ENCODE results near the gene GOLPH3. TPM values are rescaled to one million over a fixed set of nuclear protein-coding genes. Genes with fewer than 3 reads are reported as not detected.

Gene GOLPH3
- total RNA-seq, 1 experiment from 2014 or later, result 98.7 TPM

- no peak overlapping the region for H2AK5ac ChIP-seq (ENCODE audit: insufficient read length, low read length)
- Mint-ChIP-seq H3K9me3 (no peaks in the 10 kb centered on the region), H3K4me3 (no peak overlapping the region), H3K4me1 (peaks cover 9 to 10% of the 10 kb centered on the region in 2 experiments), H3K27ac (peak overlapping the region in 1 of 3 experiments; percentile 73; a peak in 1 of 7 replicates), H3K27me3 (ENCODE audit: low read depth) (no peaks in the 10 kb centered on the region), H3K36me3 (ENCODE audit: insufficient read depth in 1 of 3, low read depth in 3 of 3) (peaks cover 16 to 44% (median 38%) of the 10 kb centered on the region in 3 experiments; a peak in 6 of 7 replicates)
- no peaks in the 10 kb centered on the region for H4K20me1 ChIP-seq (ENCODE audit: control insufficient read depth, insufficient read depth, insufficient read length)
- H2BK120ac ChIP-seq (ENCODE audit: low read depth, low read length, poor library complexity, severe bottlenecking), result no peak overlapping the region
- H3K23me2 ChIP-seq (ENCODE audit: insufficient read length, low read depth, low read length, poor library complexity, severe bottlenecking), result no peaks in the 10 kb centered on the region
- H2BK12ac ChIP-seq (ENCODE audit: insufficient read length, low read depth, low read length), result no peak overlapping the region
- no peak overlapping the region for H2BK15ac ChIP-seq (ENCODE audit: low read depth, low read length)
- no peak overlapping the region for H4K5ac ChIP-seq (ENCODE audit: insufficient read length, low read depth, low read length)
- H4K8ac ChIP-seq (replicated peaks; ENCODE audit: insufficient read length, low read depth, low read length), result no peak overlapping the region
- H3K4ac ChIP-seq (ENCODE audit: low read depth, low read length), result no peak overlapping the region
- no peak overlapping the region for H3T11ph ChIP-seq (ENCODE audit: low read length)
- no peak overlapping the region for H2BK20ac ChIP-seq (ENCODE audit: low read depth, low read length, poor library complexity, severe bottlenecking)
- no peaks in the 10 kb centered on the region for H3K9me3 ChIP-seq (ENCODE audit: control insufficient read depth, low read depth, low read length)
- no peaks in the 10 kb centered on the region; the same call in 1 of the 2 replicates for H3K27me3 ChIP-seq (ENCODE audit: insufficient read depth, low read length)
- no peak for TF ChIP-seq CTCF (conservative IDR thresholded peaks at IDR 0.05)
- H3K79me1 ChIP-seq (ENCODE audit: insufficient read depth, low read depth, low read length, poor library complexity, severe bottlenecking), result peaks cover 8% of the 10 kb centered on the region
- H3K9ac ChIP-seq (ENCODE audit: extremely low read depth, insufficient read length, low read length), result no peak overlapping the region
- no peak overlapping the region for H4K91ac ChIP-seq (ENCODE audit: insufficient read length, low read depth, low read length)
- no peak for DNase-seq
- no peak overlapping the region for H3K18ac ChIP-seq (ENCODE audit: insufficient read length, low read depth, low read length)
- H2BK5ac ChIP-seq (ENCODE audit: insufficient read length, low read length), result no peak overlapping the region
- H3K4me1 ChIP-seq (ENCODE audit: insufficient read depth, low read length), result no peaks in the 10 kb centered on the region
- WGBS (ENCODE audit: extremely low coverage, insufficient read length, low lambda C conversion rate), result no CpG with 5 or more reads among the region's 3 CpGs
- H3K79me2 ChIP-seq (ENCODE audit: insufficient read depth, low read length), result peaks cover 3% of the 10 kb centered on the region; the same call in 1 of the 2 replicates
- no peak overlapping the region for H3K56ac ChIP-seq (ENCODE audit: insufficient read length, low read depth, low read length)
- H2AFZ ChIP-seq (ENCODE audit: low read length), result no peak overlapping the region
- H3K27ac ChIP-seq (ENCODE audit: insufficient read length, low read depth, low read length), result no peak overlapping the region
- H3K4me2 ChIP-seq (ENCODE audit: insufficient read depth, insufficient read length, low read length), result no peak overlapping the region
- H3K23ac ChIP-seq (ENCODE audit: insufficient read length, low read depth, low read length), result no peak overlapping the region
- H3K14ac ChIP-seq (ENCODE audit: insufficient read depth, low read length), result no peak overlapping the region
These were observed 43.3 kb downstream of the GOLPH3 start for GRCh38 chr5:32130865-32131264.

Data from H9 (cell line).